Endodermal cell (in vitro differentiated cells): ENCODE measurements around the gene INO80E. TPM values are rescaled to one million over a fixed set of nuclear protein-coding genes. Genes with fewer than 3 reads are reported as not detected.

ENCODE experiments used
- DNase-seq: peaks from one replicate; pipeline ENCODE4 v3.0.0-alpha.2; 2017
- H3K27ac ChIP-seq: 2 replicates; pipeline ENCODE4 v1.5.1; 2013; ENCODE audit warnings: mild to moderate bottlenecking, low read depth, low read length, moderate library complexity
- H3K27me3 ChIP-seq: 2 replicates; pipeline ENCODE4 v1.6.1; 2013; ENCODE audit warnings: mild to moderate bottlenecking, low read length, moderate library complexity; ENCODE audit not compliant: insufficient read depth, control insufficient read depth, poor library complexity, severe bottlenecking
- H3K36me3 ChIP-seq: 2 replicates; pipeline ENCODE4 v1.7.0; 2013; ENCODE audit warnings: mild to moderate bottlenecking, low read length, moderate library complexity; ENCODE audit not compliant: control insufficient read depth, insufficient read depth
- H3K4me1 ChIP-seq: one replicate; pipeline ENCODE4 v1.7.0; 2013; ENCODE audit warnings: low read length; ENCODE audit not compliant: control insufficient read depth, insufficient read depth
- H3K4me3 ChIP-seq: 2 replicates; pipeline ENCODE4 v1.5.1; 2013; ENCODE audit warnings: mild to moderate bottlenecking, low read length, moderate library complexity
- H3K9ac ChIP-seq: 2 replicates; pipeline ENCODE4 v1.6.1; 2013; ENCODE audit warnings: mild to moderate bottlenecking, low read length, moderate library complexity; ENCODE audit not compliant: poor library complexity, severe bottlenecking; ENCODE audit errors: extremely low read depth
- H3K9me3 ChIP-seq: 2 replicates; pipeline ENCODE4 v1.6.1; 2013; ENCODE audit warnings: mild to moderate bottlenecking, low read length, moderate library complexity; ENCODE audit not compliant: control insufficient read depth
- H3K27ac Mint-ChIP-seq: 2 replicates; pipeline ENCODE4 v1.8.0; 2020; ENCODE audit warnings: mixed read lengths
- H3K27me3 Mint-ChIP-seq: 2 replicates; pipeline ENCODE4 v1.8.0; 2021; ENCODE audit warnings: mild to moderate bottlenecking, mixed read lengths; ENCODE audit not compliant: insufficient read depth
- H3K36me3 Mint-ChIP-seq: 2 replicates; pipeline ENCODE4 v1.8.0; 2020; ENCODE audit warnings: low read depth, mixed read lengths
- H3K4me1 Mint-ChIP-seq: 2 replicates; pipeline ENCODE4 v1.8.0; 2020; ENCODE audit warnings: mixed read lengths
- H3K4me3 Mint-ChIP-seq: 2 replicates; pipeline ENCODE4 v1.8.0; 2020; ENCODE audit warnings: mild to moderate bottlenecking, moderate library complexity, mixed read lengths
- H3K9me3 Mint-ChIP-seq: 2 replicates; pipeline ENCODE4 v1.8.0; 2020; ENCODE audit warnings: mild to moderate bottlenecking, mixed read lengths
- CTCF ChIP-seq: fragments of 200-600 bp; sonication (generic); conservative IDR thresholded peaks from 2 replicates; pipeline ENCODE4 v1.5.0; 2021; ENCODE audit warnings: antibody characterized with exemption, mild to moderate bottlenecking
- WGBS, 2 experiments: methylation state at CpG; one replicate each; pipeline versions ENCODE4 v1.1.5 to v1.1.7; 2013; ENCODE audit warnings: missing lambda C conversion rate in 2 of 2, mixed read lengths in 1 of 2; ENCODE audit not compliant: insufficient coverage in 1 of 2, insufficient read length in 1 of 2; 5-methylcytosine and 5-hydroxymethylcytosine counted together
- total RNA-seq, 2 donors: library from RNA; stranded (reverse); fragmentation: NEBNext Ultra II Directional in 1 of 2; extraction: Animal tissue kit (Norgen Biotek cat#: 25700) in 1 of 2; gene quantifications; 2 replicates in 1 of 2; 3 replicates in 1 of 2; pipeline ENCODE4 v1.2.1, GENCODE V29; 2021

INO80E gene
- total RNA-seq, 2 donors from 2014 or later: 77.4 to 80.1 TPM

GRCh38 chr16:29961479-29962343, 34.3 kb upstream of the INO80E start, which contains the start of gene TMEM219:
TMEM219 (plus strand) TSS chr16:29962079; CDS start chr16:29963144, 1,065 bp downstream.
- Mint-ChIP-seq H3K9me3 (peaks cover 2% of the 10 kb centered on the region), H3K36me3 (peaks cover 15% of the 10 kb centered on the region), H3K4me1 (peaks cover 13% of the 10 kb centered on the region), H3K27me3 (peaks cover 2% of the 10 kb centered on the region), H3K4me3 (peak within 1 kb of the TSS; percentile 81), H3K27ac (peak within 1 kb of the TSS; percentile 90)
- peaks cover 10% of the 10 kb centered on the region for H3K36me3 ChIP-seq
- H3K4me1 ChIP-seq: peaks cover 9% of the 10 kb centered on the region
- peak; percentile 95 for DNase-seq
- peak; percentile 72 for TF ChIP-seq CTCF
- H3K4me3 ChIP-seq: peak within 1 kb of the TSS; percentile 88
- WGBS, 2 experiments: 1 to 4% methylated on average over 20 to 75 of the region's 75 CpGs
- H3K27me3 ChIP-seq: no peaks in the 10 kb centered on the region
- no peaks in the 10 kb centered on the region for H3K9me3 ChIP-seq
- H3K9ac ChIP-seq: peak within 1 kb of the TSS; percentile 59
- no peak within 1 kb of the TSS for H3K27ac ChIP-seq

GRCh38 chr16:29962344-29962994, 33.6 kb upstream of the INO80E start:
- Mint-ChIP-seq H3K36me3 (peaks cover 15% of the 10 kb centered on the region), H3K4me1 (peaks cover 13% of the 10 kb centered on the region), H3K27me3 (peaks cover 2% of the 10 kb centered on the region), H3K9me3 (peaks cover 2% of the 10 kb centered on the region), H3K4me3 (peak overlapping the region; percentile 81), H3K27ac (peak overlapping the region; percentile 89)
- 27 to 32% methylated on average over 18 of the region's 18 CpGs for WGBS, 2 experiments
- no peaks in the 10 kb centered on the region for H3K9me3 ChIP-seq
- peak overlapping the region; percentile 88 for H3K4me3 ChIP-seq
- peaks cover 9% of the 10 kb centered on the region for H3K4me1 ChIP-seq
- H3K9ac ChIP-seq: peak overlapping the region; percentile 59
- no peak overlapping the region for H3K27ac ChIP-seq
- TF ChIP-seq CTCF: no peak
- peaks cover 16% of the 10 kb centered on the region for H3K36me3 ChIP-seq
- no peaks in the 10 kb centered on the region for H3K27me3 ChIP-seq
- DNase-seq: no peak

GRCh38 chr16:29963021-29963743, 32.9 kb upstream of the INO80E start:
- peak overlapping the region; percentile 59 for H3K9ac ChIP-seq
- H3K36me3 ChIP-seq: peaks cover 21% of the 10 kb centered on the region
- Mint-ChIP-seq H3K27ac (peak overlapping the region; percentile 89), H3K27me3 (peaks cover 2% of the 10 kb centered on the region), H3K36me3 (peaks cover 20% of the 10 kb centered on the region), H3K4me1 (peaks cover 13% of the 10 kb centered on the region), H3K4me3 (peak overlapping the region; percentile 81), H3K9me3 (peaks cover 2% of the 10 kb centered on the region)
- H3K27ac ChIP-seq: no peak overlapping the region
- no peak for DNase-seq
- peak overlapping the region; percentile 88 for H3K4me3 ChIP-seq
- no peak for TF ChIP-seq CTCF
- peaks cover 9% of the 10 kb centered on the region for H3K4me1 ChIP-seq
- WGBS, 2 experiments: 93 to 95% methylated on average over 7 to 14 of the region's 14 CpGs
- H3K9me3 ChIP-seq: no peaks in the 10 kb centered on the region
- H3K27me3 ChIP-seq: no peaks in the 10 kb centered on the region
